HG02852 (cell line): Measurements from ENCODE around the gene CASKIN2.
"Not testable (repeated sequence)": the region's sequence is repeated elsewhere in the genome, so short reads cannot be mapped to it uniquely, and the experiment has no call there.

Source experiments
- ATAC-seq: cut with Tn5 transposase; IDR thresholded peaks from one replicate; pipeline ENCODE4 v1.9.1; 2021; ENCODE audit warnings: mild to moderate bottlenecking, moderate library complexity; ENCODE audit not compliant: unreplicated experiment

CASKIN2 gene

DNA sequence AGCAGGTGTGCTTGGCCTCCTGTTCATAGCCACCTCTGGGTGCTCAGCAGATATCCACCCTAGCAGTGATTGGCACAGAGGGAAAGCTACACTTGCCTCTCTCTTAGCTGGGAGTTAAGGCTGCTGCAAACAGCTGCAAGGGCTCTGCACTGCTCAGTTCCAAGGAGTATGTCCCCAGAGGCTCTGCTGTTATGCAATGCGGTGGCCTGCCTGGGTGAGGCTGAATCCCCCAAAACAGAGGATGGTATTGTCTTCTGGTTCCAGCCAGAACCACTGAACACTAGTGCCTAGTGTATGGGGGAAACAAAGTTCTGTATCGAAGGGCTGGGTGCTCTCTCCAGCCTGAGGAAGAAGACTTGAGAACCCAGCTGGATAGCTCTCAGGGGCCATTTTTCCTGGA lies 42.1 kb downstream of the CASKIN2 start:
- no peak for ATAC-seq

GRCh38 chr17:75472119-75472518 lies 43.2 kb downstream of the CASKIN2 start:
- ATAC-seq, result no peak

GRCh38 chr17:75471207-75471606 lies 44.1 kb downstream of the CASKIN2 start:
- no peak for ATAC-seq

- no peak for ATAC-seq
Observed at GRCh38 chr17:75468779-75469373, 46.5 kb downstream of the CASKIN2 start.

DNA sequence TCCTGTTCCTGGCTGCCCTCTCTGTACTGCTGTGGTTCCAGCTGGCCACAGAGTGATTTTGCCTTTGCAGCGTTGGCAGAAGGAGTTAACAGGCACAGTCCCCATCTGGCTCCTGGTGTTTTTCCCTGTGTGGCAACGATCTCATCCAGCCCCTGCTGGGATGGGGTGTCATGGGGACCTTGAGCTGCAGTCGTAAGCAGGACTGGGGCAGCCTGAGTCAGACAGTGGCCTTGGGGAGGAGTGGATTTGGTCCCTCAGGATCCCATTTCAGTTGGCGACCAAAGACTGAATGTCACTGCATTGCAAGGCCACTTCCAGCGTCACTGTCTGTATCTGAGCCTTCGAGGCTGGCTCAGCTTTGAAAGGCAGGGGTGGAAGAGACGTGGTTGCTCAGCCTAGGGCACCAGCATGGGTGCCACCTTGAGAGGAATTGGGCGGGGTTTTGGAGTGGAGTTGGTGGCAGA lies 47.0 kb downstream of the CASKIN2 start:
- ATAC-seq, result no peak

DNA sequence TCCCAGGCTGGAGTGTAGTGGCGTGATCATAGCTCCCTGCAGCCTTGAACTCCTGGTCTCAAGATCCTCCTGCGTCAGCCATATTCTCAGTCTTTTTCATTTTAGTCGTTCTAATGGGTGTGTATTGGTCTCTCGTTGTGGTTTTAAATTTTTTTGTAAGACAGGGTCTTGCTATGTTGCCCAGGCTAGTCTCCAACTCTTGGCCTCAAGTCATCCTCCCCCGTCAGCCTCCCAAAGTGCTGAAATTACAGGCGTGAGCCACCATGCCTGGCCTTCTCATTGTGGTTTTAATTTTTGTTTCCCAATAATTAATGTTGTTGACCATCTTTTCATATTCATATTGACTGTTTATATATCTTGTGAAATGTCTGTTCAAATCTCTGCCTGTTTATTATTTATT lies 50.3 kb downstream of the CASKIN2 start:
- no peak for ATAC-seq

- no peak for ATAC-seq
Observed at GRCh38 chr17:75463603-75464002, 51.7 kb downstream of the CASKIN2 start.

GRCh38 chr17:75460295-75460694 lies 55.0 kb downstream of the CASKIN2 start:
- no peak for ATAC-seq

DNA sequence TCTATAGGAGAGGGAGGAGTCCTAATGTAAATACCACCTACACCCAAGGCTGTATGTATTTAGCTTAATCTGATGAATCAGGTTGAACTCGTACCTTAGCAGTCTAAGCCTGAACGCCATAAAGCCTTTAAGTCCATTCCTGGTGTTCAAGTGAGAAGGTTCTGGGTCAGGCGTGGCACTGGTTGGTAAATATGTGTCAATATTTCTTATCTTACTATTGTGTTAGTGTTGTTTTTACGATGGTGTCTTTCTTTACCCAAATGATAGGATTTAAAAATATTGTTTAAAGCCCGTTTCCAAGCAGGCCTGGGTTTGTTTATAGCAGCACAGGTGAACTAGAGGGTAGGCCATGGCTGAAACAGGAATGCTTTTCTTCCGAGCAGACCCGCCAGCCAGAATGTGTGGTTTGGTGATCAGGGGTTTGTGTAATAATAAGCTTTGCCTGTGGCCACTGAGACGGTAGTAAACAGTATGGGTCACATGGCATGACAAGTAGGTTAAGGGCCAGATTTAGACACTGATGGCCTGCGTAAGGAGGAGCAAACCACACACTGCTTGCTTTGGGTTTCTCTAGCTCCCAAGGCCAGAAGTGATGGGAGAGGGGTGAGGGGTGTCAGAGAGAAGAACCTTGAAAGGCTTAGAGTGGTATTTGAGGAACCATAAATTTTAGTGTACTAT lies 55.6 kb downstream of the CASKIN2 start:
- ATAC-seq, result no peak

DNA sequence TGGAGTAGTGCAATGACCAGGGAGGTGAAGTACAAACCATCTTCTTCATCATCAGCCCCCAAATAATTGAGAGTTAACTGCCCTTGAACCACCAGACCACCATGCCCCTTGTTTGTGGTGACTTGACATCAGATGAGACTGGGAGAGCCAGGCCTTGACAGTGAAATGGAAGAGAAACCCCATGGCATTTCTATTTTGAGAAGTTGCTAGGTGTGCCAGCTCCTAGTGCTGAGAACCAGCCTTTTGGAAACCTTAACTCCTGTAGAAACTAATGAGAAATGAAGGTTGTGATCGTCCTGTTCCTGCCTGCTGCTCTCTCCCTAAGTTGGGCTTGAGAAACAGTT lies 56.1 kb downstream of the CASKIN2 start:
- no peak for ATAC-seq

- ATAC-seq, result no peak
Observed at GRCh38 chr17:75457047-75457654, 58.2 kb downstream of the CASKIN2 start.

GRCh38 chr17:75456417-75457046 lies 58.8 kb downstream of the CASKIN2 start, which contains the start of gene TMEM94:
TSS of gene TMEM94 (plus strand) at chr17:75456635. CDS start at chr17:75471906, 15,271 bp downstream.
- ATAC-seq, result peak; percentile 92

DNA sequence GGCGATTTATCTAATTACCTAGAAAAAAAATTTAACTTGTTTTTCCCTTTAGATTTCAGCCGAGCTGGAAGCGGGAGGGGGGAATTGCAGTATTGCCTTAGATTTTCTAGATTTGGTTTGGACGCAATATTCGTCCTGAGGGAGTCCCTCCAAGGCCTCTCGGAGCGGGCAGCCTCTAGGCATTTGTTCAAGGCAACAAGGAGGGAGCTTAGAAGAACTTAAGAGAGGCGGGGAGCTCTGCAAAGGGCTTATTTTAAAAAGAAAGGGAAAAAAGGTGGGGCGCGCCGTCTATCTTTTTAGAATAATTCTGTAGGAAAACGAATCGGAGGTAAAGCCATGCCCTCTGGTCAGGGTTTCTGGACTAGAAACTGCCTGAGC lies 59.3 kb downstream of the CASKIN2 start:
- ATAC-seq, result peak; percentile 16

DNA sequence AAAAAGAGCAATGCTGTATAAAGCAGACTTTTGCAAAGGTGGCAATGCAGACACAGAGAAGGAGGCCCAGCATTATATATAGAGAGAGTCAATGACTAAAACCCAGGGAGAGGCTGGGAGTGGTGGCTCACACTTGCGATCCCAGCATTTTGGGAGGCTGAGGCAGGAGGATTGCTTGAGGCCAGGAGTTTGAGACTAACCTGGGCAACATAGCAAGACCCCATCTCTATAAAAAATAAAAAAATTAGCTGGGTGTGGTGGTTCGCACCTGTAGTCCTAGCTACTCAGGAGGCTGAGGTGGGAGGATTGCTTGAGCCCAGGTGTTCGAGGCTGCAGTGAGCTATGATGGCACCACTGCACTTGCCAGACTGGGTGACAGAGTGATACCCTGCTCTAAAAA lies 60.7 kb downstream of the CASKIN2 start:
- not testable (repeated sequence) for ATAC-seq

- no peak for ATAC-seq
Observed at GRCh38 chr17:75454193-75454592, 61.1 kb downstream of the CASKIN2 start.

GRCh38 chr17:75450270-75450669 lies 65.1 kb downstream of the CASKIN2 start:
- ATAC-seq, result no peak
